Measurements from ENCODE around the gene IAPP.
"Not testable (repeated sequence)": the region's sequence is repeated elsewhere in the genome, so short reads cannot be mapped to it uniquely, and the experiment has no call there.

IAPP gene

DNA sequence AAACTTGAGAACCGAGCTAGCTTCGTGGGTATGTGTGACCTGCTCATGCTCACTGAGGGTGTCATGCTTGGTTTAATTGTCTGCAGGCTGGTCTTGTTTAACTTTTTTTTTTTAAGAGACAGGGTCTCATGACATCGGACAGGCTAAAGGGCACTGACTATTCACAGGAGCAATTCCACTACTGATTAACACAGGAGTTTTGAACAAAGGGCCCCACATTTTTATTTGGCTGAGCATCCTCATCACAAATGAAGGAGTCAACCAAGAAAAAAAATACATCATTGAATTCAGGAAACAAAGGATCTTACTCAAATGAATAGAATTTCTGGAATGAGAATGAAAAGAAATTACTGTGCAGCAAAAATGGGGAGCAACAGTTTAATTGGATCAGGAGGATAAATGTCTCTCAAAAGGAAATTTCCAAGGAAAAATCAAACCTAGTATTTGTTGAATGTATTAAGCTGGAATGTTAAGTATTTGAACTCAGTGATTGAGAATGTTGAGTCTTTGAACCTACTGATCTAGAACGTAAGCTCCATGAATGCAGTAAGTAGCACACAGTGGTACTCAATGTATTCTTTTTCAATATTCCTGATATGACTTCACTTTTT lies 43.9 kb downstream of the IAPP start:
- H3K23ac ChIP-seq (ENCODE audit: low read depth, low read length, poor library complexity), result no peak overlapping the region
- H4K91ac ChIP-seq (ENCODE audit: low read depth, low read length, poor library complexity), result no peak overlapping the region
- H3K36me3 ChIP-seq (replicated peaks in 1 of 2; ENCODE audit: control insufficient read depth in 2 of 2, insufficient read depth in 2 of 2, low read length in 2 of 2), result no peaks in the 10 kb centered on the region
- no peaks in the 10 kb centered on the region for H3K27me3 ChIP-seq (ENCODE audit: control insufficient read depth in 3 of 3, insufficient read depth in 3 of 3, low read depth in 1 of 3, low read length in 3 of 3)
- H3K9ac ChIP-seq (ENCODE audit: low read depth, low read length, poor library complexity), result no peak overlapping the region
- peak; percentile 66 for DNase-seq (ENCODE audit: low spot score)
- H3K9me3 ChIP-seq (replicated peaks in 1 of 2; ENCODE audit: control insufficient read depth in 2 of 2, insufficient read depth in 1 of 2, low read depth in 1 of 2, low read length in 2 of 2), result no peaks in the 10 kb centered on the region
- H3K4me3 ChIP-seq (ENCODE audit: low read length in 2 of 2), result no peak overlapping the region
- H4K8ac ChIP-seq (ENCODE audit: low read depth, low read length), result no peak overlapping the region
- no peak overlapping the region for H2AK5ac ChIP-seq (ENCODE audit: low read depth, low read length)
- H2BK5ac ChIP-seq (ENCODE audit: low read length), result no peak overlapping the region
- H3K4me2 ChIP-seq (ENCODE audit: insufficient read depth, low read length, poor library complexity, severe bottlenecking), result no peak overlapping the region
- H2BK12ac ChIP-seq (ENCODE audit: low read length), result no peak overlapping the region
- H3K18ac ChIP-seq (ENCODE audit: low read length), result no peak overlapping the region
- no peak overlapping the region for H2BK15ac ChIP-seq (ENCODE audit: low read length)
- H2BK120ac ChIP-seq (ENCODE audit: low read depth, low read length), result no peak overlapping the region
- no CpG with 5 or more reads among the region's 4 CpGs for WGBS, 2 donors (ENCODE audit: extremely low coverage in 2 of 2, insufficient read length in 2 of 2, insufficient replicate concordance in 1 of 2)
- H2AFZ ChIP-seq (ENCODE audit: low read length), result peak overlapping the region; percentile 6
- H3K79me1 ChIP-seq (ENCODE audit: low read depth, low read length), result no peaks in the 10 kb centered on the region
- peak overlapping the region; percentile 39 for H3K27ac ChIP-seq (replicated peaks; ENCODE audit: low read length)
- H3K4ac ChIP-seq (ENCODE audit: low read length), result no peak overlapping the region
- no peak overlapping the region for H3K14ac ChIP-seq (ENCODE audit: low read length)
- peaks cover 1 to 8% of the 10 kb centered on the region in 2 donors for H3K4me1 ChIP-seq (ENCODE audit: control insufficient read depth in 2 of 2, insufficient read depth in 1 of 2, low read depth in 1 of 2, low read length in 2 of 2)

DNA sequence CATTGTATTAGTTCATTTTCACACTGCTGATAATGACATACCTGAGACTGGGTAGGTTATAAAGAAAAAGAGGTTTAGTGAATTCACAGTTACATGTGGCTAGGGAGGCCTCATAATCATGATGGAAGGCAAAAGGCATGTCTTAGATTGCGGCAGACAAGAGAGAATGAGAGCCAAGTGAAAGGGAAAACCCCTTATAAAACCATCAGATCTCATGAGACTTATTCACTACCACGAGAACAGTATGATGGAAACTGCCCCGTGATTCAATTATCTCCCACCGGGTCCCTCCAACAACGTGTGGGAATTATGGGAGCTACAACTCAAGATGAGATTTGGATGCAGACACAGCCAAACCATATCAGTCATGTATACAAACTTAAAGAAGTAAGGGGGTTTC lies 45.7 kb downstream of the IAPP start:
- H3K27ac ChIP-seq (replicated peaks; ENCODE audit: low read length); H3K23ac ChIP-seq (ENCODE audit: low read depth, low read length, poor library complexity); H2BK120ac ChIP-seq (ENCODE audit: low read depth, low read length); H3K4me3 ChIP-seq (ENCODE audit: low read length in 2 of 2); H3K18ac ChIP-seq (ENCODE audit: low read length); H4K8ac ChIP-seq (ENCODE audit: low read depth, low read length); H2BK12ac ChIP-seq (ENCODE audit: low read length); H2BK5ac ChIP-seq (ENCODE audit: low read length); H3K9me3 ChIP-seq (replicated peaks in 1 of 2; ENCODE audit: control insufficient read depth in 2 of 2, insufficient read depth in 1 of 2, low read depth in 1 of 2, low read length in 2 of 2); H3K36me3 ChIP-seq (replicated peaks in 1 of 2; ENCODE audit: control insufficient read depth in 2 of 2, insufficient read depth in 2 of 2, low read length in 2 of 2); H3K4me2 ChIP-seq (ENCODE audit: insufficient read depth, low read length, poor library complexity, severe bottlenecking); H3K9ac ChIP-seq (ENCODE audit: low read depth, low read length, poor library complexity); H3K14ac ChIP-seq (ENCODE audit: low read length); H3K27me3 ChIP-seq (ENCODE audit: control insufficient read depth in 3 of 3, insufficient read depth in 3 of 3, low read depth in 1 of 3, low read length in 3 of 3); H4K91ac ChIP-seq (ENCODE audit: low read depth, low read length, poor library complexity); H2BK15ac ChIP-seq (ENCODE audit: low read length); H3K4me1 ChIP-seq (ENCODE audit: control insufficient read depth in 2 of 2, insufficient read depth in 1 of 2, low read depth in 1 of 2, low read length in 2 of 2); H3K79me1 ChIP-seq (ENCODE audit: low read depth, low read length); H3K4ac ChIP-seq (ENCODE audit: low read length); H2AFZ ChIP-seq (ENCODE audit: low read length); DNase-seq (ENCODE audit: low spot score); H2AK5ac ChIP-seq (ENCODE audit: low read depth, low read length): not testable (repeated sequence)
- no CpG with 5 or more reads among the region's 5 CpGs for WGBS, 2 donors (ENCODE audit: extremely low coverage in 2 of 2, insufficient read length in 2 of 2, insufficient replicate concordance in 1 of 2)

DNA sequence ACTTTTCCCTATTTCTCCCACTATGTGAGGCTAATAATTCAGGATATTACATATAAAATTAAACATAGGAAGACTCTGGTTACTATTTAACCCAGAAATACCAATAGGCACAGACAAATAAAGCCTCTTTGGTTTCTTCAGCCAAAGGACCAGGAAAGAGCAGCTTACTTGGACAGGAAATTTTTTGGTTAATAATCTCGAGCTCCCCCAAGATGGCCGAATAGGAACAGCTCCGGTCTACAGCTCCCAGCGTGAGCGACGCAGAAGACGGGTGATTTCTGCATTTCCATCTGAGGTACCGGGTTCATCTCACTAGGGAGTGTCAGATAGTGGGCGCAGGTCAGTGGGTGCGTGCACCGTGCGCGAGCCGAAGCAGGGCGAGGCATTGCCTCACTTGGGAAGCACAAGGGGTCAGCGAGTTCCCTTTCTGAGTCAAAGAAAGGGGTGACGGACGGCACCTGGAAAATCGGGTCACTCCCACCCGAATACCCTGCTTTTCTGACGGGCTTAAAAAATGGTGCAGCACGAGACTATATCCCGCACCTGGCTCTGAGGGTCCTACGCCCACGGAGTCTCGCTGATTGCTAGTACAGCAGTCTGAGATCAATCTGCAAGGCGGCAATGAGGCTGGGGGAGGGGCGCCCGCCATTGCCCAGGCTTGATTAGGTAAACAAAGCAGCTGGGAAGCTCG lies 46.5 kb downstream of the IAPP start:
- not testable (repeated sequence) for H3K4me2 ChIP-seq (ENCODE audit: insufficient read depth, low read length, poor library complexity, severe bottlenecking); H3K79me1 ChIP-seq (ENCODE audit: low read depth, low read length); H4K91ac ChIP-seq (ENCODE audit: low read depth, low read length, poor library complexity); H2BK12ac ChIP-seq (ENCODE audit: low read length); H3K9me3 ChIP-seq (replicated peaks in 1 of 2; ENCODE audit: control insufficient read depth in 2 of 2, insufficient read depth in 1 of 2, low read depth in 1 of 2, low read length in 2 of 2); H3K18ac ChIP-seq (ENCODE audit: low read length); H4K8ac ChIP-seq (ENCODE audit: low read depth, low read length); H3K36me3 ChIP-seq (replicated peaks in 1 of 2; ENCODE audit: control insufficient read depth in 2 of 2, insufficient read depth in 2 of 2, low read length in 2 of 2); H2BK5ac ChIP-seq (ENCODE audit: low read length); H2BK15ac ChIP-seq (ENCODE audit: low read length); H3K4me1 ChIP-seq (ENCODE audit: control insufficient read depth in 2 of 2, insufficient read depth in 1 of 2, low read depth in 1 of 2, low read length in 2 of 2); H3K14ac ChIP-seq (ENCODE audit: low read length); H2BK120ac ChIP-seq (ENCODE audit: low read depth, low read length); H2AK5ac ChIP-seq (ENCODE audit: low read depth, low read length); H3K27me3 ChIP-seq (ENCODE audit: control insufficient read depth in 3 of 3, insufficient read depth in 3 of 3, low read depth in 1 of 3, low read length in 3 of 3); H3K23ac ChIP-seq (ENCODE audit: low read depth, low read length, poor library complexity); DNase-seq (ENCODE audit: low spot score); H3K27ac ChIP-seq (replicated peaks; ENCODE audit: low read length); H3K9ac ChIP-seq (ENCODE audit: low read depth, low read length, poor library complexity); H3K4ac ChIP-seq (ENCODE audit: low read length); H3K4me3 ChIP-seq (ENCODE audit: low read length in 2 of 2)
- H2AFZ ChIP-seq (ENCODE audit: low read length), result peak overlapping the region; percentile 68
- no CpG with 5 or more reads among the region's 30 CpGs for WGBS, 2 donors (ENCODE audit: extremely low coverage in 2 of 2, insufficient read length in 2 of 2, insufficient replicate concordance in 1 of 2)

DNA sequence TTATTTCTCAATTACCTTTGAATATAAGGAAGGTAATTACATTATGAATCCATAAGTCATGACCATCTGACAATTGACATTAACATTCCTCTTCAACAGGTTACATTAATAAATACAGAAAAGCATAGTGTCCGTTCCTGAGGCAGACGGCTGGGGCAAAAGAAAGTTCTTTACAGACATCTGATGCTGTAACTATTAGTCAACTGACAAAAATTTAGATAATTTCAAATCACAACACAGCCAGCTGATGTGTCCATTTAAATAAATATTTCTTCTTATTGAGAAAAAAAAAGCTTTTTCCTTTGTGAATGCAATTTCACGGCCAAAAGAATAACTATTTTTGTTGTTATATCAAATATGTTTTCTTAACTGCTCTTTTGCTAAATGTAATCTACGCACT lies 55.5 kb downstream of the IAPP start:
- Histone ChIP-seq H4K91ac (ENCODE audit: low read depth, low read length, poor library complexity) (no peak overlapping the region), H3K4me1 (ENCODE audit: control insufficient read depth in 2 of 2, insufficient read depth in 1 of 2, low read depth in 1 of 2, low read length in 2 of 2) (peaks cover 0 to 3% of the 10 kb centered on the region in 2 donors), H3K4me2 (ENCODE audit: insufficient read depth, low read length, poor library complexity, severe bottlenecking) (no peak overlapping the region), H3K9me3 (replicated peaks in 1 of 2; ENCODE audit: control insufficient read depth in 2 of 2, insufficient read depth in 1 of 2, low read depth in 1 of 2, low read length in 2 of 2) (no peaks in the 10 kb centered on the region), H2AK5ac (ENCODE audit: low read depth, low read length) (no peak overlapping the region), H3K18ac (ENCODE audit: low read length) (no peak overlapping the region), H2BK15ac (ENCODE audit: low read length) (no peak overlapping the region), H3K4ac (ENCODE audit: low read length) (no peak overlapping the region), H2AFZ (ENCODE audit: low read length) (no peak overlapping the region), H3K36me3 (replicated peaks in 1 of 2; ENCODE audit: control insufficient read depth in 2 of 2, insufficient read depth in 2 of 2, low read length in 2 of 2) (no peaks in the 10 kb centered on the region), H3K14ac (ENCODE audit: low read length) (no peak overlapping the region), H2BK12ac (ENCODE audit: low read length) (no peak overlapping the region), H3K27ac (replicated peaks; ENCODE audit: low read length) (no peak overlapping the region), H3K79me1 (ENCODE audit: low read depth, low read length) (no peaks in the 10 kb centered on the region), H3K27me3 (ENCODE audit: control insufficient read depth in 3 of 3, insufficient read depth in 3 of 3, low read depth in 1 of 3, low read length in 3 of 3) (peaks cover 0 to 6% (median 0%) of the 10 kb centered on the region in 3 experiments), H2BK5ac (ENCODE audit: low read length) (no peak overlapping the region), H2BK120ac (ENCODE audit: low read depth, low read length) (no peak overlapping the region), H4K8ac (ENCODE audit: low read depth, low read length) (no peak overlapping the region), H3K9ac (ENCODE audit: low read depth, low read length, poor library complexity) (no peak overlapping the region), H3K4me3 (ENCODE audit: low read length in 2 of 2) (no peak overlapping the region), H3K23ac (ENCODE audit: low read depth, low read length, poor library complexity) (no peak overlapping the region)
- no CpG with 5 or more reads among the region's 4 CpGs for WGBS, 2 donors (ENCODE audit: extremely low coverage in 2 of 2, insufficient read length in 2 of 2, insufficient replicate concordance in 1 of 2)
- DNase-seq (ENCODE audit: low spot score), result no peak
